HG02870 (cell line): Measurements from ENCODE around the gene KLHL30.

Experiments
- ATAC-seq: cut with Tn5 transposase; IDR thresholded peaks from one replicate; pipeline ENCODE4 v1.9.1; 2021; ENCODE audit warnings: mild to moderate bottlenecking, moderate library complexity; ENCODE audit not compliant: unreplicated experiment

KLHL30 gene

GRCh38 chr2:238138331-238139195 is at the start of gene KLHL30:
KLHL30 (plus strand) TSS chr2:238138668; CDS start chr2:238140755, 2,087 bp downstream.
- no peak for ATAC-seq

- ATAC-seq, result no peak
Measured at GRCh38 chr2:238090887-238091286, 47.6 kb upstream of the KLHL30 start.

GRCh38 chr2:238091436-238092060 is 46.9 kb upstream of the KLHL30 start:
- ATAC-seq, result no peak

- ATAC-seq, result no peak
Measured at GRCh38 chr2:238092486-238093035, 45.9 kb upstream of the KLHL30 start.

- no peak for ATAC-seq
Measured at GRCh38 chr2:238093181-238094140, 45.0 kb upstream of the KLHL30 start.

GRCh38 chr2:238094438-238095022 is 43.9 kb upstream of the KLHL30 start:
- no peak for ATAC-seq

GRCh38 chr2:238095143-238095542 is 43.3 kb upstream of the KLHL30 start:
- no peak for ATAC-seq

- ATAC-seq, result no peak
Measured at GRCh38 chr2:238096311-238097011, 42.0 kb upstream of the KLHL30 start.

GRCh38 chr2:238097201-238097987 is 41.1 kb upstream of the KLHL30 start:
- ATAC-seq, result no peak

- ATAC-seq, result no peak
Measured at GRCh38 chr2:238097988-238098871, 40.2 kb upstream of the KLHL30 start.

GRCh38 chr2:238098901-238099713 is 39.4 kb upstream of the KLHL30 start:
- no peak for ATAC-seq

- ATAC-seq, result no peak
Measured at GRCh38 chr2:238099714-238100048, 38.8 kb upstream of the KLHL30 start.

GRCh38 chr2:238100049-238100820 is 38.2 kb upstream of the KLHL30 start, which contains the start of gene ESPNL:
ESPNL (plus strand) TSS chr2:238100340; CDS start chr2:238100420, 80 bp downstream.
- no peak for ATAC-seq

GRCh38 chr2:238100821-238101771 is 37.4 kb upstream of the KLHL30 start:
- ATAC-seq, result no peak
